Suprapubic skin (tissue), 3 donors: ENCODE measurements around the gene RPGRIP1L.

Experiments
- CTCF ChIP-seq, 2 donors: fragments of 200-600 bp in 1 of 2; fragments of 450-650 bp in 1 of 2; sonication (generic) in 1 of 2; IDR thresholded peaks; one replicate each; pipeline ENCODE4 v1.5.1; 2016 to 2019; ENCODE audit warnings: antibody characterized with exemption in 2 of 2, mild to moderate bottlenecking in 1 of 2, moderate library complexity in 1 of 2
- POLR2AphosphoS5 ChIP-seq, 3 donors: sonication (generic); formaldehyde crosslinking; IDR thresholded peaks; one replicate each; pipeline ENCODE4 v1.6.1; 2017; ENCODE audit warnings: antibody characterized with exemption in 3 of 3

GRCh38 chr16:53561101-53561888 is 142.4 kb downstream of the RPGRIP1L start:
- no peak for TF ChIP-seq CTCF (IDR thresholded peaks at IDR 0.05)
- TF ChIP-seq POLR2AphosphoS5 (IDR thresholded peaks at IDR 0.05): no peak
